Nephron progenitor cell (in vitro differentiated cells): ENCODE data around the gene SDF4.

ENCODE experiments used
- DNase-seq: peaks from one replicate; pipeline ENCODE4 v3.0.0; 2021
- H3K27ac Mint-ChIP-seq: 2 replicates; pipeline ENCODE4 v1.8.0; 2021; ENCODE audit warnings: mild to moderate bottlenecking, moderate library complexity, mixed read lengths
- H3K27me3 Mint-ChIP-seq: 2 replicates; pipeline ENCODE4 v1.8.0; 2021; ENCODE audit warnings: mild to moderate bottlenecking, low read depth, mixed read lengths; ENCODE audit not compliant: poor library complexity
- H3K36me3 Mint-ChIP-seq: 2 replicates; pipeline ENCODE4 v1.8.0; 2021; ENCODE audit warnings: low read depth, mixed read lengths
- H3K4me1 Mint-ChIP-seq: 2 replicates; pipeline ENCODE4 v1.8.0; 2021; ENCODE audit warnings: mixed read lengths
- H3K4me3 Mint-ChIP-seq: 2 replicates; pipeline ENCODE4 v1.8.0; 2021; ENCODE audit warnings: mild to moderate bottlenecking, moderate library complexity, mixed read lengths
- H3K9me3 Mint-ChIP-seq: 2 replicates; pipeline ENCODE4 v1.8.0; 2021; ENCODE audit warnings: mild to moderate bottlenecking, moderate library complexity, mixed read lengths
- TF ChIP-seq, protein P1 (sequence below): fragments of 200-600 bp; sonication (generic); IDR thresholded peaks from 2 replicates; pipeline ENCODE4 v1.5.0; 2021; ENCODE audit warnings: antibody characterized with exemption

Gene SDF4

DNA sequence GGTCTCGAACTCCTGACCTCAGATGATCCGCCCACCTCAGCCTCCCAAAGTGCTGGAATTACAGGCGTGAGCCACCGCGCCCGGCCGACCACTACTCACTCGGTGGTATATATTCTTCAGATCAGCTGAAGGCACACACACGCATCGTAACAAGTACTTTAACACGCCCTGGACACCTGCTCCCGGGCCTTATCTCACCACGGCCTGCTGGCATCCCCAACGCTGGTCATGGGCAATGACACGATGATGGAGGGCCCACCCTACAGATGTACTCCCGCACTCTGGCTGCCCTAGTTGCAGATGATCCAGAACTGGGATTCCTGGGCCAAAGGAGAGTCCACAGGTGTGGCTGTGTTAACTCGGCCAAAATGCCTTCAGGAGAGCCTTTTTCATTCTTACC lies 30.3 kb upstream of the SDF4 start:
- TF ChIP-seq, protein P1, sequence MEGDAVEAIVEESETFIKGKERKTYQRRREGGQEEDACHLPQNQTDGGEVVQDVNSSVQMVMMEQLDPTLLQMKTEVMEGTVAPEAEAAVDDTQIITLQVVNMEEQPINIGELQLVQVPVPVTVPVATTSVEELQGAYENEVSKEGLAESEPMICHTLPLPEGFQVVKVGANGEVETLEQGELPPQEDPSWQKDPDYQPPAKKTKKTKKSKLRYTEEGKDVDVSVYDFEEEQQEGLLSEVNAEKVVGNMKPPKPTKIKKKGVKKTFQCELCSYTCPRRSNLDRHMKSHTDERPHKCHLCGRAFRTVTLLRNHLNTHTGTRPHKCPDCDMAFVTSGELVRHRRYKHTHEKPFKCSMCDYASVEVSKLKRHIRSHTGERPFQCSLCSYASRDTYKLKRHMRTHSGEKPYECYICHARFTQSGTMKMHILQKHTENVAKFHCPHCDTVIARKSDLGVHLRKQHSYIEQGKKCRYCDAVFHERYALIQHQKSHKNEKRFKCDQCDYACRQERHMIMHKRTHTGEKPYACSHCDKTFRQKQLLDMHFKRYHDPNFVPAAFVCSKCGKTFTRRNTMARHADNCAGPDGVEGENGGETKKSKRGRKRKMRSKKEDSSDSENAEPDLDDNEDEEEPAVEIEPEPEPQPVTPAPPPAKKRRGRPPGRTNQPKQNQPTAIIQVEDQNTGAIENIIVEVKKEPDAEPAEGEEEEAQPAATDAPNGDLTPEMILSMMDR: no peak
- peaks cover 69% of the 10 kb centered on the region for H3K36me3 Mint-ChIP-seq
- no peak for DNase-seq
- H3K9me3 Mint-ChIP-seq: no peaks in the 10 kb centered on the region
- no peaks in the 10 kb centered on the region for H3K27me3 Mint-ChIP-seq
- H3K27ac Mint-ChIP-seq: no peak overlapping the region
- peaks cover 13% of the 10 kb centered on the region for H3K4me1 Mint-ChIP-seq
- no peak overlapping the region for H3K4me3 Mint-ChIP-seq

- peaks cover 13% of the 10 kb centered on the region for H3K4me1 Mint-ChIP-seq
- H3K9me3 Mint-ChIP-seq: no peaks in the 10 kb centered on the region
- H3K4me3 Mint-ChIP-seq: no peak overlapping the region
- peak overlapping the region; percentile 94 for H3K27ac Mint-ChIP-seq
- no peak for DNase-seq
- H3K27me3 Mint-ChIP-seq: no peaks in the 10 kb centered on the region
- peaks cover 75% of the 10 kb centered on the region for H3K36me3 Mint-ChIP-seq
- TF ChIP-seq, protein P1: no peak
Measured at GRCh38 chr1:1260843-1261560, 29.2 kb upstream of the SDF4 start.

- DNase-seq: no peak
- no peaks in the 10 kb centered on the region for H3K9me3 Mint-ChIP-seq
- H3K4me1 Mint-ChIP-seq: peaks cover 13% of the 10 kb centered on the region
- H3K36me3 Mint-ChIP-seq: peaks cover 70% of the 10 kb centered on the region
- TF ChIP-seq, protein P1: no peak
- no peaks in the 10 kb centered on the region for H3K27me3 Mint-ChIP-seq
- no peak overlapping the region for H3K4me3 Mint-ChIP-seq
- peak overlapping the region; percentile 69 for H3K27ac Mint-ChIP-seq
Measured at GRCh38 chr1:1259951-1260600, 28.3 kb upstream of the SDF4 start.

DNA sequence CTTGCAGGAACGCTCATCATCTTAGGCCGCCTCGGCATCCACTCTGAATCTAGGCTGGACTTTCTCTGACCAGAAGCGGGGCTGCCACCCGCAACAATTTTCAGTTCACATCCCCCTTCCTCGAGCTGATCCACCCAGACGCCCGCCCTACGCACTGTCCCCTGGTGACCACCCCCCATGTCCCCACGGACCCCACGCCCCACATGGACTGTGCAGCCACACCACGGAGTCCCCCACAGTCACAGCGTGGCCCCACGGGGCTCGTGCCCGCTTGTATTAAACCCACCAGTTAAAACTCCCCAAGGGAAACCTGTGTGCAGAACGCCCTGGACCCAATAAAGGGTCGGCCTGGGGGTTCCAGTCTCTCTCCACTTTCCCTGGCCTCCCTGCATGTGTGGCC lies 27.7 kb upstream of the SDF4 start:
- H3K36me3 Mint-ChIP-seq: peaks cover 65% of the 10 kb centered on the region
- TF ChIP-seq, protein P1: no peak
- H3K9me3 Mint-ChIP-seq: no peaks in the 10 kb centered on the region
- no peak overlapping the region for H3K4me3 Mint-ChIP-seq
- H3K27me3 Mint-ChIP-seq: no peaks in the 10 kb centered on the region
- no peak for DNase-seq
- peaks cover 13% of the 10 kb centered on the region for H3K4me1 Mint-ChIP-seq
- peak overlapping the region; percentile 69 for H3K27ac Mint-ChIP-seq

- TF ChIP-seq, protein P1: no peak
- no peaks in the 10 kb centered on the region for H3K27me3 Mint-ChIP-seq
- H3K9me3 Mint-ChIP-seq: no peaks in the 10 kb centered on the region
- H3K36me3 Mint-ChIP-seq: peaks cover 60% of the 10 kb centered on the region
- no peak for DNase-seq
- H3K4me1 Mint-ChIP-seq: peaks cover 13% of the 10 kb centered on the region
- H3K4me3 Mint-ChIP-seq: no peak overlapping the region
- H3K27ac Mint-ChIP-seq: peak overlapping the region; percentile 48
Measured at GRCh38 chr1:1259119-1259488, 27.3 kb upstream of the SDF4 start.
